Loucy (cell line): ENCODE data around the gene IFNG-AS1.

Experiments
- H2AFZ ChIP-seq: fragments of 200-600 bp; sonication (generic); 2 replicates; pipeline ENCODE4 v1.6.0; 2016; ENCODE audit warnings: antibody characterized with exemption, mild to moderate bottlenecking, low read length, moderate library complexity
- H3F3A ChIP-seq: fragments of 200-600 bp; 2 replicates; pipeline ENCODE4 v1.6.0; 2016; ENCODE audit warnings: antibody characterized with exemption, low read depth, mild to moderate bottlenecking
- H3K27me3 ChIP-seq: fragments of 200-600 bp; sonication (generic); 2 replicates; pipeline ENCODE4 v1.6.1; 2014; ENCODE audit warnings: low read length, mild to moderate bottlenecking; ENCODE audit not compliant: insufficient read depth, poor library complexity, severe bottlenecking
- H3K36me3 ChIP-seq: fragments of 200-600 bp; sonication (generic); 2 replicates; pipeline ENCODE4 v1.6.1; 2016; ENCODE audit warnings: low read length; ENCODE audit not compliant: insufficient read depth
- H3K4me1 ChIP-seq: fragments of 200-600 bp; sonication (generic); 2 replicates; pipeline ENCODE4 v1.5.1; 2014; ENCODE audit warnings: low read length, mild to moderate bottlenecking; ENCODE audit not compliant: insufficient read depth, poor library complexity, severe bottlenecking
- H3K4me2 ChIP-seq: fragments of 200-600 bp; sonication (generic); 2 replicates; pipeline ENCODE4 v1.6.0; 2014; ENCODE audit warnings: antibody characterized with exemption, low read length, low read depth, mild to moderate bottlenecking; ENCODE audit not compliant: poor library complexity, severe bottlenecking
- H3K4me3 ChIP-seq: fragments of 200-600 bp; sonication (generic); 2 replicates; pipeline ENCODE4 v1.5.1; 2014; ENCODE audit warnings: low read length, mild to moderate bottlenecking, mixed read lengths; ENCODE audit not compliant: poor library complexity, severe bottlenecking
- H3K79me2 ChIP-seq: fragments of 200-600 bp; sonication (generic); 2 replicates; pipeline ENCODE4 v1.6.1; 2014; ENCODE audit warnings: low read length; ENCODE audit not compliant: insufficient read depth
- H3K9ac ChIP-seq: fragments of 200-600 bp; sonication (generic); 2 replicates; pipeline ENCODE4 v1.6.0; 2014; ENCODE audit warnings: mild to moderate bottlenecking, low read depth, low read length, moderate library complexity; ENCODE audit not compliant: poor library complexity, severe bottlenecking
- H3K9me2 ChIP-seq: fragments of 200-600 bp; sonication (generic); replicated peaks from 2 replicates; pipeline ENCODE4 v1.6.1; 2016; ENCODE audit warnings: low read depth, low read length, mixed read lengths
- H3K9me3 ChIP-seq: fragments of 200-600 bp; sonication (generic); 2 replicates; pipeline ENCODE4 v1.6.1; 2014; ENCODE audit warnings: mild to moderate bottlenecking, antibody characterized with exemption, low read length, low read depth; ENCODE audit not compliant: insufficient read depth
- H4K20me1 ChIP-seq: fragments of 200-600 bp; sonication (generic); 2 replicates; pipeline ENCODE4 v1.6.0; 2014; ENCODE audit warnings: antibody characterized with exemption, low read length, mild to moderate bottlenecking; ENCODE audit not compliant: insufficient read depth, poor library complexity, severe bottlenecking
- CTCF ChIP-seq: fragments of 200-600 bp; sonication (generic); conservative IDR thresholded peaks from 2 replicates; pipeline ENCODE4 v1.5.1; 2014; ENCODE audit warnings: mild to moderate bottlenecking, antibody characterized with exemption, low read length
- EZH2phosphoT487 ChIP-seq: fragments of 200-600 bp; IDR thresholded peaks from 2 replicates; pipeline ENCODE4 v1.6.1; 2018; ENCODE audit warnings: antibody characterized with exemption, mild to moderate bottlenecking, moderate library complexity, borderline replicate concordance

The IFNG-AS1 gene

DNA sequence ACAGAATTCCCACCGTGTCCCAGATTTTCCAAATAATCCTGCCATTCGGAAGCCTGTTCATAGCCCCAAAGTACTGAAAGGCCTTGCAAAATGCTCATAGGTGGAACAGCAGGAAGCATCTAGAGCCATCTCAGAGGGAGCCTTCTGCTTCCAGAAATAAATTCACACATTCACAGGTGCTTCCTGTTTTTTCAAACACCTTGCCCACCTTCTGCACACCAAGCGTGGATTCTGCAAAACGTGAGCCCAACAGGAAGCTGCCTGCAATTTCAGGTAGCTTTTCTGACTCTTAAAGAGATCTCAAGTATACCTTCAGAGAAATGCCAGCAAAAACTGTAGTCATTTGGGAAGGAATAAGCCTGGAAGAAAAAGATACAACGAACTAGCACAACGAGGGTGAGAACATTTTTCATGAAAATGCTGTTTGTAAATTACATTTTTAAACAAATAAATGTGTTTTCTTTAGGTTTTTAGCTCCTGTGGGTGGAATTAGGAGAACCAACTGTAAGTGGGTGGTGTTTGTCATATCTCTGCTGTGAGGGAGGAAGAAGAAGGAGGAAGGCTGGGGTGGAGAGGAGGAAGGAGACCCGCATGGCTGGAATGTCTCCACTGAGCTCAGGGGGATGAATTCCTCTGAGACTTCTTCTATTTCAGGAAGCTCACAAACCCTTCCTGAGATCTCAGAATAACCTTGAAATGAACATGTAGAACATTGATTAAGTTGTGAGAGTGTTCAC lies at the start of gene IFNG-AS1:
IFNG-AS1 (plus strand) TSS at position 264 of the 737 bp plus-strand sequence.
- H4K20me1 ChIP-seq: no peaks in the 10 kb centered on the region
- peak within 1 kb of the TSS; percentile 20 for H3K4me2 ChIP-seq
- H3K9ac ChIP-seq: no peak within 1 kb of the TSS
- H3K4me1 ChIP-seq: peaks cover 13% of the 10 kb centered on the region
- H3K36me3 ChIP-seq: no peaks in the 10 kb centered on the region
- no peak for TF ChIP-seq CTCF
- no peak for TF ChIP-seq EZH2phosphoT487
- peak within 1 kb of the TSS; percentile 74 for H2AFZ ChIP-seq
- no peaks in the 10 kb centered on the region for H3K79me2 ChIP-seq
- no peaks in the 10 kb centered on the region for H3K9me2 ChIP-seq
- no peak within 1 kb of the TSS for H3K4me3 ChIP-seq
- no peaks in the 10 kb centered on the region for H3K27me3 ChIP-seq
- no peaks in the 10 kb centered on the region for H3F3A ChIP-seq
- no peaks in the 10 kb centered on the region for H3K9me3 ChIP-seq

DNA sequence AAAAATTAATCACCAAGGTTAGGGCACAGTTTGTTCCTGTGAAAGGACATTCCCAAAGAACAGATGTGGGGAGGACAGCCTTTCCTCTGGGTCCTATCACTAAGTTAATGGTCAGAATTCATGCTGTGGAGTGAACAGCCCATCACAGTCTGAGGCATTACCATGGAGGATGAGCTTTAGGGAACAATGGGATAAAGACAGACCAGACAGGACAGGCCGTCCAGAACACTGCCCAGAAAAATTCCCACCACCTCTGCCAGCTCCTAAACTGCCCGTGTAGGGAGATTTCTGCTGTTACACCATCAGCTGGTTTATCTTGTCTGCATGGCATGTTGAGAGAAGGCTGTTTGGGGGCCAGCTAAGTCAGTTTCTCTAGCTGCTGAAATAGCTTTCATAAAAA lies 49.6 kb upstream of the IFNG-AS1 start:
- H4K20me1 ChIP-seq: no peaks in the 10 kb centered on the region
- no peak overlapping the region for H3K4me3 ChIP-seq
- H3F3A ChIP-seq: no peaks in the 10 kb centered on the region
- no peaks in the 10 kb centered on the region for H3K9me2 ChIP-seq
- H3K4me1 ChIP-seq: no peaks in the 10 kb centered on the region
- no peak overlapping the region for H3K4me2 ChIP-seq
- TF ChIP-seq CTCF (no peak), EZH2phosphoT487 (no peak)
- H3K27me3 ChIP-seq: no peaks in the 10 kb centered on the region
- H3K9me3 ChIP-seq: no peaks in the 10 kb centered on the region
- no peak overlapping the region for H3K9ac ChIP-seq
- no peaks in the 10 kb centered on the region for H3K79me2 ChIP-seq
- no peak overlapping the region for H2AFZ ChIP-seq
- no peaks in the 10 kb centered on the region for H3K36me3 ChIP-seq

- Histone ChIP-seq H3K27me3 (no peaks in the 10 kb centered on the region), H3K4me1 (no peaks in the 10 kb centered on the region), H3K36me3 (no peaks in the 10 kb centered on the region), H3K4me3 (no peak overlapping the region), H3K9ac (no peak overlapping the region), H3F3A (no peaks in the 10 kb centered on the region), H3K9me2 (no peaks in the 10 kb centered on the region), H3K9me3 (no peaks in the 10 kb centered on the region), H3K79me2 (no peaks in the 10 kb centered on the region), H3K4me2 (no peak overlapping the region), H4K20me1 (no peaks in the 10 kb centered on the region), H2AFZ (no peak overlapping the region)
- TF ChIP-seq EZH2phosphoT487: no peak
- no peak for TF ChIP-seq CTCF
Observed at GRCh38 chr12:67940780-67941243, 48.4 kb upstream of the IFNG-AS1 start.
